HEK293 (cell line): Measurements from ENCODE around the gene HMCN2.

Experiments
- CTCF ChIA-PET: fragments of 350-600 bp; formaldehyde crosslinking; extraction: SDS; loops from one replicate; lab custom pipeline; 2021; ENCODE audit warnings: antibody characterized with exemption; lab: Yijun Ruan, JAX
- POLR2A ChIA-PET: fragments of 300-600 bp; formaldehyde crosslinking; extraction: SDS; loops from one replicate; lab custom pipeline; 2020; ENCODE audit warnings: antibody characterized with exemption, inconsistent platforms; lab: Yijun Ruan, JAX
- H3K27ac ChIP-seq: fragments of 200-500 bp; sonication (Bioruptor generic); 2 replicates; pipeline ENCODE4 v1.5.1; 2014; ENCODE audit warnings: low read depth, low read length, control low read depth, inconsistent platforms; ENCODE audit errors: extremely low read depth
- H3K36me3 ChIP-seq, 2 experiments: fragments of 200-500 bp in 1 of 2; sonication (Bioruptor generic) in 1 of 2; 1 replicate in 1 of 2; 2 replicates in 1 of 2; pipeline ENCODE4 v1.5.1; 2014 to 2017; ENCODE audit warnings: inconsistent platforms in 2 of 2, low read length in 2 of 2; ENCODE audit not compliant: control insufficient read depth in 2 of 2, insufficient read depth in 1 of 2
- H3K4me1 ChIP-seq: fragments of 200-500 bp; sonication (Bioruptor generic); 2 replicates; pipeline ENCODE4 v1.5.1; 2014; ENCODE audit warnings: mild to moderate bottlenecking, low read length, inconsistent platforms; ENCODE audit not compliant: control insufficient read depth, insufficient read depth
- H3K4me3 ChIP-seq: 2 replicates; pipeline ENCODE4 v1.5.1; 2011; ENCODE audit warnings: low read depth, mild to moderate bottlenecking, control low read depth, low read length, moderate library complexity
- H3K9me3 ChIP-seq: fragments of 200-500 bp; sonication (Bioruptor generic); 2 replicates; pipeline ENCODE4 v1.5.1; 2014; ENCODE audit warnings: low read depth, low read length, inconsistent platforms; ENCODE audit not compliant: control insufficient read depth, insufficient read depth
- RBAK ChIP-seq: fragments of 450-650 bp; formaldehyde crosslinking; IDR thresholded peaks from 2 replicates; pipeline ENCODE4 v1.5.1; 2016; ENCODE audit warnings: missing biosample characterization, missing genetic modification characterization
- SP2 ChIP-seq: fragments of 450-650 bp; formaldehyde crosslinking; IDR thresholded peaks from 2 replicates; pipeline ENCODE4 v1.5.1; 2016; ENCODE audit warnings: missing biosample characterization, missing genetic modification characterization
- ZNF140 ChIP-seq: fragments of 450-650 bp; formaldehyde crosslinking; IDR thresholded peaks from 2 replicates; pipeline ENCODE4 v1.5.1; 2016; ENCODE audit warnings: missing biosample characterization, missing genetic modification characterization
- ZNF146 ChIP-seq: fragments of 450-650 bp; formaldehyde crosslinking; IDR thresholded peaks from 2 replicates; pipeline ENCODE4 v1.5.1; 2016; ENCODE audit warnings: missing biosample characterization, missing genetic modification characterization
- ZNF157 ChIP-seq: fragments of 450-650 bp; formaldehyde crosslinking; IDR thresholded peaks from 2 replicates; pipeline ENCODE4 v1.5.1; 2016; ENCODE audit warnings: missing biosample characterization, missing genetic modification characterization
- ZNF202 ChIP-seq: fragments of 450-650 bp; formaldehyde crosslinking; IDR thresholded peaks from 2 replicates; pipeline ENCODE4 v1.5.1; 2016; ENCODE audit warnings: missing biosample characterization, missing genetic modification characterization, borderline replicate concordance
- ZNF354C ChIP-seq: fragments of 450-650 bp; formaldehyde crosslinking; IDR thresholded peaks from 2 replicates; pipeline ENCODE4 v1.5.1; 2016; ENCODE audit warnings: missing biosample characterization, missing genetic modification characterization, low read depth, borderline replicate concordance
- ZNF423 ChIP-seq: fragments of 450-650 bp; formaldehyde crosslinking; IDR thresholded peaks from 2 replicates; pipeline ENCODE4 v1.5.1; 2016; ENCODE audit warnings: missing biosample characterization, missing genetic modification characterization
- ZNF521 ChIP-seq: fragments of 450-650 bp; formaldehyde crosslinking; IDR thresholded peaks from 2 replicates; pipeline ENCODE4 v1.5.1; 2017; ENCODE audit warnings: missing biosample characterization, mild to moderate bottlenecking, missing genetic modification characterization
- ZNF610 ChIP-seq: fragments of 450-650 bp; formaldehyde crosslinking; IDR thresholded peaks from 2 replicates; pipeline ENCODE4 v1.5.1; 2016; ENCODE audit warnings: missing biosample characterization, missing genetic modification characterization, borderline replicate concordance
- ZNF692 ChIP-seq: fragments of 450-650 bp; formaldehyde crosslinking; IDR thresholded peaks from 2 replicates; pipeline ENCODE4 v1.5.1; 2016; ENCODE audit warnings: missing biosample characterization, missing genetic modification characterization
- ZNF704 ChIP-seq: fragments of 450-650 bp; formaldehyde crosslinking; IDR thresholded peaks from 2 replicates; pipeline ENCODE4 v1.5.1; 2016; ENCODE audit warnings: missing biosample characterization, missing genetic modification characterization
- TF ChIP-seq, protein P1 (sequence below): fragments of 450-650 bp; formaldehyde crosslinking; IDR thresholded peaks from 2 replicates; pipeline ENCODE4 v1.5.1; 2017; ENCODE audit warnings: missing biosample characterization, missing genetic modification characterization
- TF ChIP-seq, protein P2 (sequence below): fragments of 450-650 bp; formaldehyde crosslinking; IDR thresholded peaks from 2 replicates; pipeline ENCODE4 v1.5.1; 2016; ENCODE audit warnings: missing biosample characterization, missing genetic modification characterization
- TF ChIP-seq, protein P3 (sequence below): fragments of 450-650 bp; formaldehyde crosslinking; IDR thresholded peaks from 2 replicates; pipeline ENCODE4 v1.5.1; 2016; ENCODE audit warnings: missing biosample characterization, missing genetic modification characterization
- TF ChIP-seq, protein P4 (sequence below): fragments of 450-650 bp; formaldehyde crosslinking; IDR thresholded peaks from 2 replicates; pipeline ENCODE4 v1.5.0; 2017; ENCODE audit warnings: missing biosample characterization, missing genetic modification characterization, borderline replicate concordance

Gene HMCN2

DNA sequence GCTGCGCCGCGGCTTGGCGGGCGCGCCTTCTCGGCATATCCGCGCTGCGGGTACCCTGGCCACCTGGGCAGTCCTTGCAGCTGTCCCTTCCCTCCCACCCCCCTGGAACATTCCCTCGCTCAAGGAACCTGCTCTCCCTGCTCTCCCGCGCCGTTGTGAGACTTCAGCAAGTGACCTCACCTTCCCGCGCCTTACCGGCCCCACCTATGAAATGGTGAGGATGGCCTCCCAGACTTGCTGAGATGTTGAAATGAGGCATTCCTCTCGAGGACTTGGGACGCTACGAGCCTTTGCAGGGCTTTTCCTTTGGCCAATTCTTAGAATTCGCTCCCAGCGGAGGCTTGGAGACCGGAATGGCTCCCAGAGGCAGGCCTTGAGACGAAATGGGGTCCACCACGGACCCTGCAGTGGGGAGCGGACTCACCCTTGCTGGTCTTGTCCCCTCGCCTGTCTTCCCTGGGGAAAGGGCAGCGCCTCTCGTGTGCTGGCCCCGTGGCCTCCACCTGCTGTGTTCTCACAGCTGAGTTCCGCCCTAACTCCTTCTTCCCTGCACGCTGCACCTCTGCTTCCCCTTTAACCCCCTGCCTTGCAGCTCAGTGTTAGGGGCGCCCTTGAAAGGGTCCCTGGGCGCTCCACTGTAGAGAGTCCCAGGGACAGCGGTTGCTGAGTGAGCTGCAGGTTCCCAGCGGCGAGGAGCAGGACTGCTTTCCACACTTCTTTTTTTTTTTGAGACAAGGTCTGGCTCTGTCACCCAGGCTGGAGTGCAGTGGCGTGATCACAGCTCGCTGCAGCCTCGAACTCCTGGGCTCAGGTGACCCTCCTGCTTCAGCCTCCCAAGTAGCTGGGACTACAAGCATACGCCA is 907 bp downstream of the HMCN2 start:
- H3K27ac ChIP-seq, result no peak overlapping the region
- H3K36me3 ChIP-seq, result no peaks in the 10 kb centered on the region
- H3K4me1 ChIP-seq, result no peaks in the 10 kb centered on the region
- TF ChIP-seq RBAK (no peak), ZNF157 (no peak), ZNF140 (no peak), SP2 (tag by site-specific recombination) (no peak), ZNF704 (tag by site-specific recombination) (no peak), ZNF521 (tag by site-specific recombination) (no peak), ZNF202 (tag by site-specific recombination) (no peak), ZNF354C (tag by site-specific recombination) (no peak), ZNF423 (tag by site-specific recombination) (no peak), ZNF146 (tag by site-specific recombination) (no peak), ZNF610 (tag by site-specific recombination) (no peak), ZNF692 (tag by site-specific recombination) (no peak)
- TF ChIP-seq, protein P1, sequence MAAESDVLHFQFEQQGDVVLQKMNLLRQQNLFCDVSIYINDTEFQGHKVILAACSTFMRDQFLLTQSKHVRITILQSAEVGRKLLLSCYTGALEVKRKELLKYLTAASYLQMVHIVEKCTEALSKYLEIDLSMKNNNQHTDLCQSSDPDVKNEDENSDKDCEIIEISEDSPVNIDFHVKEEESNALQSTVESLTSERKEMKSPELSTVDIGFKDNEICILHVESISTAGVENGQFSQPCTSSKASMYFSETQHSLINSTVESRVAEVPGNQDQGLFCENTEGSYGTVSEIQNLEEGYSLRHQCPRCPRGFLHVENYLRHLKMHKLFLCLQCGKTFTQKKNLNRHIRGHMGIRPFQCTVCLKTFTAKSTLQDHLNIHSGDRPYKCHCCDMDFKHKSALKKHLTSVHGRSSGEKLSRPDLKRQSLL (tag by site-specific recombination), result no peak
- TF ChIP-seq, protein P2, sequence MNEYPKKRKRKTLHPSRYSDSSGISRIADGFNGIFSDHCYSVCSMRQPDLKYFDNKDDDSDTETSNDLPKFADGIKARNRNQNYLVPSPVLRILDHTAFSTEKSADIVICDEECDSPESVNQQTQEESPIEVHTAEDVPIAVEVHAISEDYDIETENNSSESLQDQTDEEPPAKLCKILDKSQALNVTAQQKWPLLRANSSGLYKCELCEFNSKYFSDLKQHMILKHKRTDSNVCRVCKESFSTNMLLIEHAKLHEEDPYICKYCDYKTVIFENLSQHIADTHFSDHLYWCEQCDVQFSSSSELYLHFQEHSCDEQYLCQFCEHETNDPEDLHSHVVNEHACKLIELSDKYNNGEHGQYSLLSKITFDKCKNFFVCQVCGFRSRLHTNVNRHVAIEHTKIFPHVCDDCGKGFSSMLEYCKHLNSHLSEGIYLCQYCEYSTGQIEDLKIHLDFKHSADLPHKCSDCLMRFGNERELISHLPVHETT (tag by site-specific recombination), result no peak
- TF ChIP-seq, protein P3, sequence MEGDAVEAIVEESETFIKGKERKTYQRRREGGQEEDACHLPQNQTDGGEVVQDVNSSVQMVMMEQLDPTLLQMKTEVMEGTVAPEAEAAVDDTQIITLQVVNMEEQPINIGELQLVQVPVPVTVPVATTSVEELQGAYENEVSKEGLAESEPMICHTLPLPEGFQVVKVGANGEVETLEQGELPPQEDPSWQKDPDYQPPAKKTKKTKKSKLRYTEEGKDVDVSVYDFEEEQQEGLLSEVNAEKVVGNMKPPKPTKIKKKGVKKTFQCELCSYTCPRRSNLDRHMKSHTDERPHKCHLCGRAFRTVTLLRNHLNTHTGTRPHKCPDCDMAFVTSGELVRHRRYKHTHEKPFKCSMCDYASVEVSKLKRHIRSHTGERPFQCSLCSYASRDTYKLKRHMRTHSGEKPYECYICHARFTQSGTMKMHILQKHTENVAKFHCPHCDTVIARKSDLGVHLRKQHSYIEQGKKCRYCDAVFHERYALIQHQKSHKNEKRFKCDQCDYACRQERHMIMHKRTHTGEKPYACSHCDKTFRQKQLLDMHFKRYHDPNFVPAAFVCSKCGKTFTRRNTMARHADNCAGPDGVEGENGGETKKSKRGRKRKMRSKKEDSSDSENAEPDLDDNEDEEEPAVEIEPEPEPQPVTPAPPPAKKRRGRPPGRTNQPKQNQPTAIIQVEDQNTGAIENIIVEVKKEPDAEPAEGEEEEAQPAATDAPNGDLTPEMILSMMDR (tag by site-specific recombination), result no peak
- TF ChIP-seq, protein P4, sequence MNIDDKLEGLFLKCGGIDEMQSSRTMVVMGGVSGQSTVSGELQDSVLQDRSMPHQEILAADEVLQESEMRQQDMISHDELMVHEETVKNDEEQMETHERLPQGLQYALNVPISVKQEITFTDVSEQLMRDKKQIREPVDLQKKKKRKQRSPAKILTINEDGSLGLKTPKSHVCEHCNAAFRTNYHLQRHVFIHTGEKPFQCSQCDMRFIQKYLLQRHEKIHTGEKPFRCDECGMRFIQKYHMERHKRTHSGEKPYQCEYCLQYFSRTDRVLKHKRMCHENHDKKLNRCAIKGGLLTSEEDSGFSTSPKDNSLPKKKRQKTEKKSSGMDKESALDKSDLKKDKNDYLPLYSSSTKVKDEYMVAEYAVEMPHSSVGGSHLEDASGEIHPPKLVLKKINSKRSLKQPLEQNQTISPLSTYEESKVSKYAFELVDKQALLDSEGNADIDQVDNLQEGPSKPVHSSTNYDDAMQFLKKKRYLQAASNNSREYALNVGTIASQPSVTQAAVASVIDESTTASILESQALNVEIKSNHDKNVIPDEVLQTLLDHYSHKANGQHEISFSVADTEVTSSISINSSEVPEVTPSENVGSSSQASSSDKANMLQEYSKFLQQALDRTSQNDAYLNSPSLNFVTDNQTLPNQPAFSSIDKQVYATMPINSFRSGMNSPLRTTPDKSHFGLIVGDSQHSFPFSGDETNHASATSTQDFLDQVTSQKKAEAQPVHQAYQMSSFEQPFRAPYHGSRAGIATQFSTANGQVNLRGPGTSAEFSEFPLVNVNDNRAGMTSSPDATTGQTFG, result no peak
- ChIA-PET CTCF (interaction anchor here (0.6 to 1.8 kb wide), 6 partner anchors 7 to 159 kb away, joined by 3 to 7 read pairs (median 5); no protein-coding TSS in a partner anchor), POLR2A (interaction anchor here (0.6 kb wide), 1 partner anchor 277 kb away, joined by 3 read pairs; no protein-coding TSS in a partner anchor)
- no peak overlapping the region for H3K4me3 ChIP-seq
- no peaks in the 10 kb centered on the region for H3K9me3 ChIP-seq
